Measurements from ENCODE around the gene PRCP.

PRCP gene

DNA sequence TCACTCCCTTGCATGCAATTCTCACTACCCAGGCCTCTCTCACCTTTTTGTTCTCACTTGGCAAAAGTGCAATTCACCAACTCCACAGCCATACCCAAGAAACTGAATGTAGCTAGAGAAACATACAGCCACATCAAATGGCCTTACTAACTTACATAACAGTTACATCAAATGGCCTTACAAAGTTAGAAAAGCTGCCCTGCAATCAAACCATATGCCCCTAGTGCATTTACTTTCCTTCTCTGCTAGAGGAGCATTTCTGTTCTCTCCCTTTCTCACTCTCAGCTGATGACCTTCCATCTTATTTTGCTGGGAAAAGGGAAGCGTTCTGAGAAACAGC lies 10.3 kb downstream of the PRCP start:
- H3K4me1 ChIP-seq (ENCODE audit: insufficient read depth, insufficient read length), result no peaks in the 10 kb centered on the region
- no peaks in the 10 kb centered on the region for H3K9me3 ChIP-seq (ENCODE audit: insufficient read depth, low read length)
- no peaks in the 10 kb centered on the region for H3K36me3 ChIP-seq (ENCODE audit: insufficient read depth, insufficient read length, low read length)
- no peak overlapping the region for H3K4me3 ChIP-seq (ENCODE audit: insufficient read length, low read depth)
- no peaks in the 10 kb centered on the region for H3K27me3 ChIP-seq (ENCODE audit: insufficient read depth, insufficient read length)
- TF ChIP-seq ZNF274 (IDR thresholded peaks at IDR 0.05; ENCODE audit: low read depth, low read length) (no peak), YY1 (IDR thresholded peaks at IDR 0.05; ENCODE audit: insufficient read depth, insufficient read length) (no peak), SUZ12 (IDR thresholded peaks at IDR 0.05; ENCODE audit: extremely low read depth, insufficient read depth, insufficient read length) (no peak)
- no peak overlapping the region for H3K9ac ChIP-seq (ENCODE audit: insufficient read length, low read depth)
- no peak for DNase-seq (ENCODE audit: low read depth, low spot score)

DNA sequence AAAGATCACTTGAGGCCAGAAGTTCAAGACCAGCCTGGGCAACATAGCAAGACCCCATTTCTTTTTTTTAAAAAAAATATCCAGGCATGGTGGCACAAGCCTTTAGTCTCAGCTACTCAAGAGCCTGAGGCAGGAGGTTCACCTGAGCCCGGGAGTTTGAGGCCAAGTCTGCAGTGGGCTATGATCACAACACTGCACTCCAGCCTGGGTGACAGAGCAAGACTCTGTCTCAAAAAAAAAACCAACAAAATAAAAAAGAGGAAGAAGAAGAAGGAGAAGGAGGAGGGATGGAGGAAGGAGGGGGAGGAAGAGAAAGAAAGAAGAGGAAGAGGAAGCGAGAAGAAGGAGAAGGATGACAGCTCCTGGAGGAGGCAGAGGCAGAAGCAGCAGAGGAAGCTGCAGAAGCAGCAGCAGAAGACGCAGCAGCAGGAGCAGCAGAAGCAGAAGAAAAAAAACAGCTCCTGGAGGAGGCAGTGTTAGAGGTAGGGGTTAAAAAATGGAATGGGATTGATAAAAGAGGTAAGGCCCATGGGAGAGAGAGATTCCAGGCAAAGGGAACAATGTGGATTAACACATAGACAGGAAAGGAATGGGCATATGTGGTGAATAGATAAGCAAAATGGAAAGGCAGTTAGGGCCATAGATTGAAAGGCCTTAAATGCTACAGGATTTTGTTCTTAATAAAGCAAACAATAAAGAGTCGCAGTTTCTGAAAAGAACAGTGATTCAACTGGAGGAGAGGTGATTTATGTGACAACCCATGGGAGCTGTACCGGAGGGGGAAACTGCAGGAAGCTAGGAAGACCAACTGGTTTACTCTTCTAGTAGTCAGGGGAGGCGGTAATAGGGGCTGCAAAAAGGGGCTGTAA lies 10.9 kb downstream of the PRCP start:
- Histone ChIP-seq H3K9ac (ENCODE audit: insufficient read length, low read depth) (no peak overlapping the region), H3K9me3 (ENCODE audit: insufficient read depth, low read length) (no peaks in the 10 kb centered on the region), H3K4me1 (ENCODE audit: insufficient read depth, insufficient read length) (no peaks in the 10 kb centered on the region), H3K4me3 (ENCODE audit: insufficient read length, low read depth) (no peak overlapping the region), H3K36me3 (ENCODE audit: insufficient read depth, insufficient read length, low read length) (no peaks in the 10 kb centered on the region), H3K27me3 (ENCODE audit: insufficient read depth, insufficient read length) (no peaks in the 10 kb centered on the region)
- TF ChIP-seq ZNF274 (IDR thresholded peaks at IDR 0.05; ENCODE audit: low read depth, low read length) (no peak), SUZ12 (IDR thresholded peaks at IDR 0.05; ENCODE audit: extremely low read depth, insufficient read depth, insufficient read length) (no peak), YY1 (IDR thresholded peaks at IDR 0.05; ENCODE audit: insufficient read depth, insufficient read length) (no peak)
- no peak for DNase-seq (ENCODE audit: low read depth, low spot score)

DNA sequence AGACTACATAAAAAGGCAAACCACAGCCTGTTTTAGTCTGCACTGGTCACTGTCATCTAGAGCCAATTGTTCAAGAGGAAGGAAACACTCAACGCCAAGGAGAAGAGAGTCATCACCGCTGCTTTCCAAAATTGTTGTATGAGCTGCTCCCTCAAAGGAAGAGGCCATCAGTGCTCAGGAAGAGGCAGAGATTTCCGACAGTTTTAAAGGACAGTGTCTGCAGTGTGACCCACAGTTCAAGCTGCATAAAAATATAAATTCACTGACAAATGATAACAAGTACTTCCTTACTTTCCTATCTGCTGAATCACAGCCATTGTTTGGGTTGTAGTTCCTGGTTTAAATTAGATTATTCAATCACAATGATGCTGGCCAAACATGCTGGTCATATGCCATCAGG lies 16.4 kb downstream of the PRCP start:
- Histone ChIP-seq H3K9me3 (ENCODE audit: insufficient read depth, low read length) (peaks cover 13% of the 10 kb centered on the region), H3K27me3 (ENCODE audit: insufficient read depth, insufficient read length) (no peaks in the 10 kb centered on the region), H3K4me1 (ENCODE audit: insufficient read depth, insufficient read length) (no peaks in the 10 kb centered on the region), H3K36me3 (ENCODE audit: insufficient read depth, insufficient read length, low read length) (no peaks in the 10 kb centered on the region), H3K9ac (ENCODE audit: insufficient read length, low read depth) (no peak overlapping the region), H3K4me3 (ENCODE audit: insufficient read length, low read depth) (no peak overlapping the region)
- TF ChIP-seq ZNF274 (IDR thresholded peaks at IDR 0.05; ENCODE audit: low read depth, low read length) (no peak), YY1 (IDR thresholded peaks at IDR 0.05; ENCODE audit: insufficient read depth, insufficient read length) (no peak), SUZ12 (IDR thresholded peaks at IDR 0.05; ENCODE audit: extremely low read depth, insufficient read depth, insufficient read length) (no peak)
- DNase-seq (ENCODE audit: low read depth, low spot score), result no peak

DNA sequence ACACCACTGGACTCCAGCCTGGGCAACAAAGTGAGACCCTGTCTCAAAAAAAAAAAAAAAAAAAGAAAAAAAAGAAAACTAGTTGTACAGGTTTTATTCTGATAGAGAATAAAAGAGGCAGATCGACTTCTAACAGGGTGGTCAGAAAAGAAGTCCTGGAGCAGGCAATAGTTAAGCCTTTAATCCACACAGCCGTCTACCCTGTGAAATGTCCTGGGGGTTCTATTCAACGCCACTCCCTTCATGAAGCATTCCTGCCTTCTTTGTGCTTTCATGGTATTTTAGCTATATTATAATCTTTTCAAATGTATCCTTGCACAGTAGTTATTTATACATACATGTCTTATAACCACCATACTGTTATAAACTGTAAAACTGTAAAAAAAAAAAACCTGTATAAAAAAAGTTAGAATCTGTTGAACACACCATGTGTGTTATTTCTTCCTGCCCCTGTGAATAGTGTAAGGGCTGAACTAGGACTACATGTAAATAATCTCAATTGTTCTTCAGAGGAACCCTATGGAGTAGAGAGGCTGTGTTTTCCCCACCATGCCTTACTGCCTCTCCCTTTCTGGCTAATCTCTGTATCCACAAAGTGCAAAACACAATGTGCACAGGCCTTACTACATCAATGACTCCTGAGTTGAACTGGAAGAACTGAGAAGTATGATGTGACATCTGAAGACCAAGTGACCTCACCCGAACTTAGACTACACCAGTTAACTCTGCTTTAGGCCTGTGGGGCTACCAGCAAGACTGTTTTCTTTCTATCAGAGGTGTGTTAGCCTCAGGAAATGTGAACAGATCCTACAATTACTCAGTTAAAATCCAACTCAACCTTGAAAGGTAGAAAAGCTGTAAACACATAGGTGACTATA lies 25.3 kb downstream of the PRCP start:
- Histone ChIP-seq H3K9ac (ENCODE audit: insufficient read length, low read depth) (no peak overlapping the region), H3K4me1 (ENCODE audit: insufficient read depth, insufficient read length) (no peaks in the 10 kb centered on the region), H3K4me3 (ENCODE audit: insufficient read length, low read depth) (no peak overlapping the region), H3K27me3 (ENCODE audit: insufficient read depth, insufficient read length) (no peaks in the 10 kb centered on the region), H3K36me3 (ENCODE audit: insufficient read depth, insufficient read length, low read length) (no peaks in the 10 kb centered on the region), H3K9me3 (ENCODE audit: insufficient read depth, low read length) (no peaks in the 10 kb centered on the region; the same call in 1 of the 2 replicates)
- TF ChIP-seq YY1 (IDR thresholded peaks at IDR 0.05; ENCODE audit: insufficient read depth, insufficient read length) (no peak), ZNF274 (IDR thresholded peaks at IDR 0.05; ENCODE audit: low read depth, low read length) (no peak), SUZ12 (IDR thresholded peaks at IDR 0.05; ENCODE audit: extremely low read depth, insufficient read depth, insufficient read length) (no peak)
- DNase-seq (ENCODE audit: low read depth, low spot score), result no peak

DNA sequence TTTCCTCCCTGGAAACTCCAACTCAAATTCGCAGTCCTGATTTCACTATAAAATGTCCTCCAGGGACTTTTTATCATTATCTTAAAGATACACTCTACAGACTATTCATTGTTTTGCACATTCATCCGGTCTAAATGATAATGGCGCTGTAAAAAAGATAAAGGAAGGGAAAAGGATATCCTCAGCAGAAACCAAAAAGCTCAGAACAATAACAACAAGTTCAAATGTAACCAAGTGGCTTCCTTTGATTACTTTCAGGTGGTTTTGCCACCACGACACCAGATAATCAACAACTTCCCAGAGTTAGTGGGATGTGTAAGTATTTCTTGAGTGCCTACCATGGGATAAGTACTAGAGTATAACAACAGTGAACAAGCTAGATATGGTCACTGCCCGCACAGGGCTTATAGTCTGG lies 26.3 kb downstream of the PRCP start:
- no peak overlapping the region for H3K9ac ChIP-seq (ENCODE audit: insufficient read length, low read depth)
- H3K4me3 ChIP-seq (ENCODE audit: insufficient read length, low read depth), result no peak overlapping the region
- no peak for DNase-seq (ENCODE audit: low read depth, low spot score)
- no peaks in the 10 kb centered on the region for H3K36me3 ChIP-seq (ENCODE audit: insufficient read depth, insufficient read length, low read length)
- H3K27me3 ChIP-seq (ENCODE audit: insufficient read depth, insufficient read length), result no peaks in the 10 kb centered on the region
- H3K9me3 ChIP-seq (ENCODE audit: insufficient read depth, low read length), result no peaks in the 10 kb centered on the region; the same call in 1 of the 2 replicates
- TF ChIP-seq ZNF274 (IDR thresholded peaks at IDR 0.05; ENCODE audit: low read depth, low read length), result no peak
- H3K4me1 ChIP-seq (ENCODE audit: insufficient read depth, insufficient read length), result no peaks in the 10 kb centered on the region

DNA sequence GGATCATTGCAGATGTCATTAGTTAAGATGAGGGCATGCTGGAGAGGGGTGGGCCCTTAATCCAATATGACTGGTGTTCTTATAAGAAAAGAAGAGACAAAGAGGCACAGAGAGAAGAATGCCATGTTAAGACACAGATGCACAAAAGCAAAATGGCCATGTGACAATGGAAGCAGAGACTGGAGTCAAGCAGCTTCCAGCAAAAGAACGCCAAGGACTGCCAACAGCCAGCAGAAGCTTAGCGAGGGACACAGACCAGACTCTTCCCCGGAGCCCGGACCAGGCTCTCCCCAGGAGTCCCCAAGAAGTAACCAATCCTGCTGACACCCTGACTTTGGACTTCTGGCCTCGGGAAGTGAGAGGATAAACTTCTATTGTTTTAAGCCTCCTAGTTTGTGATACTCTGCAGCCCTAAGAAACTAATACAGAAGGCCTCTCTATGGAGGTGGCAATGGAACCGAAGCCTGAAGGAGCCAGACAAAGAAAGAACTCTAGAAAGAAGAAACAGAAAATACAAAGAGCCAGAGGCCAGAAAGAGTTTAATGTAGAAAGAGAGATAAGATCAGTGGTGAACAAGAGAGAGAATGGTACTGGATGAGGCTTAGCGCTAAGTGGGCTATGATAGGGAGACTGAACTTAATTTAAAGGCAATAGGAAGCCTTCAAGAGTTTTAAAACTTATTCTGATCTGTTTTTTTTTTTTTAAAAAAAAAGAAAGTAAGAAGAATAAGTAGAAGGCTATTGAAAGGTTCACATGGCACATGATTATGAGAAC lies 27.7 kb downstream of the PRCP start:
- no peaks in the 10 kb centered on the region for H3K27me3 ChIP-seq (ENCODE audit: insufficient read depth, insufficient read length)
- no peak for DNase-seq (ENCODE audit: low read depth, low spot score)
- H3K4me3 ChIP-seq (ENCODE audit: insufficient read length, low read depth), result no peak overlapping the region
- H3K9me3 ChIP-seq (ENCODE audit: insufficient read depth, low read length), result no peaks in the 10 kb centered on the region; the same call in 1 of the 2 replicates
- H3K36me3 ChIP-seq (ENCODE audit: insufficient read depth, insufficient read length, low read length), result no peaks in the 10 kb centered on the region
- no peak for TF ChIP-seq SUZ12 (IDR thresholded peaks at IDR 0.05; ENCODE audit: extremely low read depth, insufficient read depth, insufficient read length)
- TF ChIP-seq YY1 (IDR thresholded peaks at IDR 0.05; ENCODE audit: insufficient read depth, insufficient read length), result no peak
- no peak for TF ChIP-seq ZNF274 (IDR thresholded peaks at IDR 0.05; ENCODE audit: low read depth, low read length)
- no peak overlapping the region for H3K9ac ChIP-seq (ENCODE audit: insufficient read length, low read depth)
- no peaks in the 10 kb centered on the region for H3K4me1 ChIP-seq (ENCODE audit: insufficient read depth, insufficient read length)

Measured in NT2/D1 (cell line).